ENCODE results near the gene BNC2.

- TF ChIP-seq CTCF (conservative IDR thresholded peaks at IDR 0.05; ENCODE audit: low read length) (no peak), EZH2phosphoT487 (IDR thresholded peaks at IDR 0.05; ENCODE audit: borderline replicate concordance) (no peak)
These were observed 268.5 kb downstream of the BNC2 start for GRCh38 chr9:16601991-16602390.

All from Loucy (cell line).